Measurements from ENCODE around the gene QSOX2. TPM values are rescaled to one million over a fixed set of nuclear protein-coding genes. Genes with fewer than 3 reads are reported as not detected.
A peak's percentile ranks its signal among the peaks of the same experiment; 100 is the strongest.

QSOX2 gene
- total RNA-seq, 2 experiments from 2014 or later = 50.0 to 57.5 TPM

DNA sequence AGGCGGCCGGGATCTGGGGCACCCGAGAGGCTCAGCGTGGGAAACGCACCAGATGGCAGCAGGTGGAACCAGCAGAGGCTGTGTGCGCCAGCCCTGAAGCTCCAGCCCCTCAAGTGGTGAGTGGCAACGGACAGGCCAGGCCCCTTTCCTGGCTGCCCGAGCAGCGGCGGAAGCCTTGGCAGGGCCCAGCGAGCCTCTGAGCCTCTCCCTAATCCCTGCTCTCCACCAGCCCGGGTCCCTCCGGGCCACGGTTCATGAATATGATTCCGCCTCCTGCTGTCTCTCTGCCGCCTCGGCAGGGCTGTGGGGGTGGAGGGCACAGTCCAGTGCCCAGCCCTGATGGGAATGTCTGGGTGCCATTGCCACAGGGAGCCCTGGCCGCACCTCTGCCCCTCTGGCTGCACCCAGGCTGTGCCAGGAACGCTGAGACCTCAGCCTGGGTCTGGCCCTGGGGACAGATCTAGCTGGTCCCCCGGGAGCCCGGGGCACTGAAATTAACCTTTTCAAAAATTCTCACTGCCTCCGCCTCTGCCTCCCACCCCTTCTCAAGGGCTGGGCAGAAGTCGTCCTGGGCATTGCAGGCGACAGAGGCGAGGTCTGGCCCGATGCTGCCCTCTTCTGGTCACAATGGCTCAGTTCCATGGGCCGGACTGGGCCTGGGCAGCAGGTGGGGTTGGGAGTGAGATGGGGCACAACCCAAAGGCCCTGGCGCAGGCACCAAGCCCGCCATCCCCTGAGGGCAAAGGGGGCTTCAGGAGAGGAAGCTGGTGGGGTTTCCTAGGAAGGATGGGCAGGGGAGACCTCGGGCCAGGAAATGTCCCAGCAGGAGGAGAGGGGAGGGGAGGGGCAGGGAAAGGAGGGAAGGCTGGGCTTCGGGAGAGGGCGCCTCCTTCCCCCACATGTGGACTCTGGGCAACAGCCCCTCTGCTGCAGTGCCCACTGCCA is 38.0 kb upstream of the QSOX2 start:
- Histone ChIP-seq H4K20me1 (ENCODE audit: insufficient read depth, low read length) (no peaks in the 10 kb centered on the region), H3K4me1 (ENCODE audit: insufficient read depth, low read length, poor library complexity, severe bottlenecking) (peaks cover 20% of the 10 kb centered on the region), H3K36me3 (ENCODE audit: insufficient read depth, low read length) (no peaks in the 10 kb centered on the region), H3K4me2 (ENCODE audit: low read length) (peak overlapping the region; percentile 44), H2AFZ (ENCODE audit: low read length) (no peak overlapping the region), H3K79me2 (ENCODE audit: insufficient read depth, low read depth, low read length) (no peaks in the 10 kb centered on the region), H3K4me3 (ENCODE audit: low read depth, low read length, poor library complexity, severe bottlenecking) (no peak overlapping the region), H3K27ac (ENCODE audit: low read depth, low read length, poor library complexity, severe bottlenecking) (no peak overlapping the region), H3K9me3 (ENCODE audit: low read length) (no peaks in the 10 kb centered on the region), H3K9me2 (ENCODE audit: insufficient read depth, low read length) (no peaks in the 10 kb centered on the region)
- TF ChIP-seq CTCF (conservative IDR thresholded peaks at IDR 0.05; ENCODE audit: low read length) (peak; percentile 86), EZH2phosphoT487 (IDR thresholded peaks at IDR 0.05; ENCODE audit: borderline replicate concordance, low read depth, low read length) (no peak)
- DNase-seq (ENCODE audit: low spot score) = peak; percentile 78
- POLR2A ChIA-PET = no interaction called here
- CTCF ChIA-PET (ENCODE audit: unreplicated experiment) = no interaction called here
- intact Hi-C loops (cut with micrococcal nuclease; ENCODE audit: unreplicated experiment) = loop anchor here (1.0 to 2.0 kb wide), 2 partner anchors 61 to 113 kb away; no protein-coding TSS in a partner anchor
- no TSS peak for BruUV-seq (replicated peaks)

- CTCF ChIA-PET (ENCODE audit: unreplicated experiment) = no interaction called here
- POLR2A ChIA-PET = interaction anchor here (1.5 kb wide), 1 partner anchor 15 kb away, joined by 3 read pairs; no protein-coding TSS in a partner anchor
- no peak overlapping the region for H3K27ac ChIP-seq (ENCODE audit: low read depth, low read length, poor library complexity, severe bottlenecking)
- H3K4me3 ChIP-seq (ENCODE audit: low read depth, low read length, poor library complexity, severe bottlenecking) = no peak overlapping the region
- no peaks in the 10 kb centered on the region for H4K20me1 ChIP-seq (ENCODE audit: insufficient read depth, low read length)
- H2AFZ ChIP-seq (ENCODE audit: low read length) = no peak overlapping the region
- peaks cover 17% of the 10 kb centered on the region for H3K4me1 ChIP-seq (ENCODE audit: insufficient read depth, low read length, poor library complexity, severe bottlenecking)
- H3K9me2 ChIP-seq (ENCODE audit: insufficient read depth, low read length) = no peaks in the 10 kb centered on the region
- H3K4me2 ChIP-seq (ENCODE audit: low read length) = peak overlapping the region; percentile 25; the same call in 1 of the 2 replicates
- no peaks in the 10 kb centered on the region for H3K79me2 ChIP-seq (ENCODE audit: insufficient read depth, low read depth, low read length)
- TF ChIP-seq CTCF (conservative IDR thresholded peaks at IDR 0.05; ENCODE audit: low read length) (no peak), EZH2phosphoT487 (IDR thresholded peaks at IDR 0.05; ENCODE audit: borderline replicate concordance, low read depth, low read length) (no peak)
- no peaks in the 10 kb centered on the region for H3K36me3 ChIP-seq (ENCODE audit: insufficient read depth, low read length)
- intact Hi-C loops (cut with micrococcal nuclease; ENCODE audit: unreplicated experiment) = loop anchor here (2.0 kb wide), 1 partner anchor 60 kb away; no protein-coding TSS in a partner anchor
- H3K9me3 ChIP-seq (ENCODE audit: low read length) = no peaks in the 10 kb centered on the region
- BruUV-seq (replicated peaks) = no TSS peak
- peak; percentile 62 for DNase-seq (ENCODE audit: low spot score)
Measured at GRCh38 chr9:136282272-136282861, 36.8 kb upstream of the QSOX2 start.
